HG03280 (cell line): ENCODE data around the gene FRYL.

Experiments used
- ATAC-seq: cut with Tn5 transposase; IDR thresholded peaks from one replicate; pipeline ENCODE4 v1.9.1; 2021; ENCODE audit warnings: mild to moderate bottlenecking, moderate library complexity; ENCODE audit not compliant: unreplicated experiment

FRYL gene

DNA sequence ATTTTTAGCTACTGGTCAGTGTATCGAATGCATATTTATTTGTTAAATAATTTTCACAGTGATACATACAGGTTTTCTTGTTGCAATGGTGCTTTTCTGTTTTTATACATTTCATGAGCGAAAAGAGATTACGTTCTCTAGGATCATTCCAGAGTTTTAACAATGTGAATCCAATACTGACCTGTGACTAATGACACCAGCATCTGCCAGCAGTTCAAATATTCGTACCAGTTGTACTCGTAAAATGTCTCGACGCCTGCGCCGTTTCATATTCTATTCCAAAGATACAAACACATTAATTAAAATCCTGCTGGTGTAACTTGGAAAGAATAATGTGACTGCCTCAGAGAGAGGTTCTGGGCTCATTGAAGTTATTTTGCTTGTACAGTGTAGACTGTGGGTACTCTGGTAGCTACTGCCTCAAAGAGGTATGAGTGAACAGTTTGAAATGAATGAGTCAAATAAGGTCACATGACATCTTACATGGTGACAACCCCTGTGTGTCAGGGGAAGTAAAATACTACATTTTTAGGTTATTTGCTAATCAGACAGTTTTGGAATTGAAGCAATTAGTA, 209.3 kb downstream of the FRYL start:
- ATAC-seq = no peak

DNA sequence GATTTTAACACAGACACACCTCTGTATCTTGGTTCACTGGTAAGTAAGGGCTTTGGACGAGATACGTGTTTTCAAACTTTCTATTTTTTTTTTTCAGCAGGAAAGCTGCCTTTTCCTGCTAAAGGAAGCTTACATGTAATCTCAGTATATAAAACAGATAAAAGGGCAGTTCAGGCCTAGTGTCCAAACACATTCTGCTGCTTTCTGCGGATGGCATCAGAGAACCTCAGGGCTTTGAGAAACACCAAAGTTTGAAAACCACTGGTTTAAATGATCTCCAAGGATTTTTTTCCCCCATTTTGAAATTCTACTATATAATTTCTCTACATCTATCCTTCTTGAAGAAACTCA, 214.1 kb downstream of the FRYL start:
- ATAC-seq = no peak

DNA sequence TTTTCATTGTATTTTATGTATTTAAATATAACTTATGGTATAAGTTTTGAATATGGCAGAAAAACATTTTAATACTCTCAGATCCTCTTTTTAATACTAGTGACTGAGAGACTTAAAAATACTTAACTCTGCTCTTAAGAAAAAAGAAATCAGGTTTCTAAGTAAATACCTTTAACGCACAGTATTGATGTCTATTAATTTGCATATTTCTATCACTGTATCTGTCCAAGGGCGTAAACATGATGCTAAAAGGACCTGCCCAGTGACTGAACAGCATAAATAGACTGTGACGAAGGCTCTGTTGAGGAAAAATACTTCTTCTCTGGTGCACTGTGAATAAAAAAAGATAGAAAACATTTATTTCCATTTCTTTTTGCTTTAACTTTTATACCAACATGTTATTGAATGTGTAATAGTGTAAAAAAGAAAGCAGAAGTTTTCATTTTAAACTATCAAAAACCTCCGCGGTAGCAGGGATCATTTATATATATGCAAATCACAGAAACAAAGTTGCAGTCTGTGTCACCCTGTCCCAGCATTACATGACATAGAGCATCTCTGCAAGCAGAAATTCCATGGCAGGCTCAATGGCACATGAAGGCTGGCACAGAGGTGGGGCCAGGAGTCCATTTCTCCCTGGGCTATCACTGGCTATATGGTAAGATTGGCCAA, 214.6 kb downstream of the FRYL start:
- ATAC-seq = no peak

DNA sequence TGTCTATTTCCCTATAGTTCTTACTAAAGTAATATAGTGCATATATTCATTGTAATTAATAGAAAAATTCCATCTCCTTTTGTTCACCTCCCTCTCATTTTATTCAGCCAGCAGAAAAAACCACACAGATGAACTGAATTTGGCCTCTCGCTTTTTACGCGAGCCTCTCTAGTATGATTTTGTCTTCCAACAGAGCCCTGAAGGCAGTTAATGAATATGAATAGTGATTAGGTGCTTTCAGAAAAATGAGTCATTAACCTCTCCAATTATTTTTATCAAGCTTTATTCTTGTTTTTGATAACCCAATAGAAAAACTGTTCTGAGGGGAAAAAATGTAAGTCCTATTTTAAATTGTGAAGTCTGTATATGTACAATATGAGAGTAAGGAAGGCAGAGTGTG, 215.9 kb downstream of the FRYL start:
- no peak for ATAC-seq

DNA sequence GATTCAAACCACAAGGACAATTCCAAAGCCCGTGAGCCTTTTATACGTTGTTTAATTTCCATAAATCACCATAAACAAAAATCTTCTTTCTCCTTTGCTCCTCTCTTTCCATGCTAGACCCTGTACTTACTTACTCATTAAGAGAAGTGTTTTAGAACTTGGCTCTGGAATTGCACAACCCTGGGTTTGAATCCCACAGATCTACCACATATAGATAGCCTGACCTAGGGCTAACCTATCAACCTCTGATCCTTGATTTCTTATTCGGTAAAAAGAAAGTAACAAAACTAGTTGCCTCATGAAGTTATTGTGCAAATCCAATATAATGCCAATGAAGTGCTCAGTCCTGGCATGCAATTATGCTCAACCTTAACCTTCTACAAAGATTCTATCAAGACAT, 221.3 kb downstream of the FRYL start:
- ATAC-seq = no peak

DNA sequence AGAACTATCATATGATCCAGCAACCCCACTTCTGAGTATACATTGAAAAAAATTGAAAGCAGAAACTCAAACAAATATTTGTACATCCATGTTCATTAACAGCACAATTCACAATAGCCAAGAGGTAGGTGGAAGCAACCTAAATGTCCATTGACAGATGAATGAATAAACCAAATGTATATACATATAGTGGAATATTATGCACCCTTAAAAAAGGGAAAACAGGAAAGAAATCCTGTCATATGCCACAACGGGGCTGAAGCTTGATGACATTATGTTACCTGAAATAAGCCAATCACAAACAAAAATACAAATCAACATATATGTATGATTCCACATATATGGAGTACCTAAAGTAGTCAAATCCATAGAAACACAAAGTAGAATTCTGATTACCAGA, 222.1 kb downstream of the FRYL start:
- ATAC-seq = no peak

DNA sequence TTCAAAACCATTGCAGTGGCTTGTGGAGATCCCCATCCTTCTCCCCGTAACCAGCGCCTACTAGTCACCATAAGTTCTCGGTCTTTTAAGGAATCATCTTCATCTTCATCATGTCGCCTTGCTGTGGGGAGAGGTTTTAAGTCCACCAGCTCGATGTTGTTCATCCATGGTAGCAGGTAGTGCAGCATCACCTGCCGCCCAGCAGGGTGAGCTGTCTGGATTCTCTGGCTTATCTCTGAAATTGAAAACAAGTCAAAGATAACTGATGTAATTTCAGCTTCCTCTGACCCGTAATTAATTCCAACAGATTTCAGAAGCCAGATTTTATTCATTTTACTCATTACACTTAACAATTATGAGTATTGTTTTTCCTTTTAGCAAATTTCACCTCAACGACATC, 222.6 kb downstream of the FRYL start:
- ATAC-seq = no peak

DNA sequence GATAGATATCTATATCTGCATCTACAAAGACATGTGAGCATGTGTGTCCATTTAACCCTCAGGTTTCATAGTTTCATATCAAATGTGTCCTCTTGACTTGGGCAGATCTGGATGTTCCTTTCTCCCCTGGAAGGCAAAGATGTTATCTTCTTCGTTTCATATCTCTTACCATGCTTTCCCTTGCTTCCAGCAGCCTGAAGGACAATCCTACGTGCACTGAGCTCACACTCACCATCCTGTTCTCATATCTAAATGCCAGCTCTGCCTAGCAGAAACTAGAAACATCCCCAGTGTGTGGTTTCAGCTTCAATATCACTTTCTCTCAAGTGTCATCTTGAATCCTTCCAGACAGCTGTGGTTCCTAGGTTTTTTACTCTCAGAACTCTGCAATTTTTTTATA, 223.8 kb downstream of the FRYL start:
- ATAC-seq = no peak

DNA sequence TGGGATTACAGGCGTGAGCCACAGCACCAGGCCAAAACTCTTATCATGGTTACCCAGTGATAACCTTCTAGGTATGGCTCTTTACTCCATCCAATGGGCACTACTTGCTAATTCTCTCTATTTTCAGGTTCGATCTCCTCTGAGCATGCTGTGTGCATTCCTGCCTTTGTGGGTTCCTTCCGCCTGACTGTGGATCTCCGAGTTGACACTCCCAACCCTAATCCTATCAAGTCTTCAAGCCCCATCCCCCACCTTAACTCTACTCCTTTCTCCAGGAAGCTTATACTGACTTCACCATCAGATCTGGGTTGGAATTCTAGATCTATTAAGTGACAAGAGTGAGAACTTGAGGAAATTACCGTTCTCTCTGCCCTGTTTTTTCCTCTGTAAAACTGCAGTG, 225.5 kb downstream of the FRYL start:
- no peak for ATAC-seq

DNA sequence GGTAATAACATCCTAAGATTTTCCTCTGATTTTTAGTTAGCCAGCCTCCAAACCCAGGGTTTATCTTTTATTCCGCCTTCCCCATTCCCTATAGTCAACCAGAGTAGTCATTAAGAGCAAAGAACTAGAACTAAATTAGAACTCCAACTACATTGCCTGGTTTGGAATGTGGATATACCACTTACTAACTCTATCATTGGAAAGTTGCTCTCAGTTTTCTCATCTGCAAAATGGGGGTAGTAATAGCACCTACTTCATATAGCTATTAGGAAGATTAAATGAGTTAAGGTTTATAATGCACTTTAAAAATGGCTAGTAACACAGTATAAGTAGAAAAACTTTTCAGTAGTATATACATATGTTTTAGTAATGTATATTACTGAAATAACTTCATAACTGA, 226.4 kb downstream of the FRYL start:
- no peak for ATAC-seq

DNA sequence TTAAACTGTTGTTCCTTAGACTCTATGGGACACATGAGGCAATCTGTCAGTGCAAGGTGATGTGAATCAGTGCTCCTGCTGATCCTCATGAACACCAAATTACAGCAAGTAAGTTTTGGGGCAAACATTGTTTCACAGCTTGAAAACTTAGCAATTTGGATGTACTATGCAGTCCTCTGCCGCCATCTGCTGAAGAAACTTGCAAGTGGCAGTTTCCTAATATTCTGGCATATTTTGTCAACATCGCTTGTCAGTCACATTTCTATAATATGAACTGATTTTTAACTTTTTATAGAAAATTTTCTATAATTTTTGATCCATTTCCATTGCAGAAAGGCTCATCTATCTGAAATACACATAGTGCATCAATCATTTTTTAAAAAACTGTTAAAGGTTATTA, 233.7 kb downstream of the FRYL start:
- no peak for ATAC-seq

DNA sequence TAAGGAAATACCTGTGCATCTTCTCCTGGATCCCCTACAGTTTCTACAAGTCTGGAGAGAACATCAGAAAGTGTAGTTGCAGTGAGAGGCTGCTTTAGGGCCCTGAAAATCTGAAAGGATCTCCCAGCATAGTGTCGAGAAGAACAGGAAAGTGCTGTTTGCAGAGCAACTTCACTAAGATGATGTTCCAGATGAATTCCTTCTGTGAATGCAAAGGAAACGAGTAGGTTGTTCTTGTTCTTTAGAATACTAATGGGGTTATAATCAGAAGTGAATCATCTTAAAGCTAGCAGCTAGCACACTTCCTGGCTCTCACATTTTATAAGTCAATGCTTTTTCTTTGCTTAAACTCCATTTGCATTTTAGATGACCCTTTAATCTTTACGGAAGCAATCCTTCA, 236.3 kb downstream of the FRYL start:
- no peak for ATAC-seq

DNA sequence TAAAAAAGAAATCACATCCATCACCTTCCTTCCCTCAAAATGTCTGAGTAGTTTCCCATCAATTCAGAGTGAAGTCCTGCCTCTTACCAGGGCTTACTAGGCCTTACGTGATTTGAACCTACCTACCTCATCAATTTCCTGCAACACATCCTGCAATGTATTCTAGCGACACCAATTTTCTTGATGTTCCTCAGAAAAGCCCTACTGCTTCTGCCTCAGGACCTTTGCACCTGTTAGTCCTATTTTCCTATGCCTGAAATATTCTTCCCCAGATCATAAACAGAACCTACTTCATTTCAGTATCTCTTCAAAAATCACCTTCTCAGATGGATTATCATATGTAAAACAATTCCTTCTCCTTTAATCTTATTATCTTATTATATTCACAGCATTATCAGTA, 237.2 kb downstream of the FRYL start:
- no peak for ATAC-seq

DNA sequence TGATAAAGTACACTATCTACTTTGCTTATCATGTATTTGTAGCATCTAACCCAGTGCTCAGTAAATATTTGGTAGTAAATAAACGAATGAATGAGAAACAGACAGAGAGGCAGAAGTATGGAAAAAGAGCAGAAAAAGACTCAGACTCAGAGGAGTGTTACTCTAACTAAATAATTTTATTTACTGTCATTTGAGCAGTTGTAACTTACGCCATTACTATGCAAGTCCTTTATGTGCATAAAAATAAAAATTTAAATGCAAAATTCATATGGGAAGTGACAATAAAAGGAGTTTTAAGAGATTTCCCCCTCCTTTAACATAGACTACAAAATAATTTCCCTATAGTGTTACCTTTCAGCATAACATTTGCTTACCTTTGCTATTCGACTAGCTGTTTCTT, 240.5 kb downstream of the FRYL start:
- ATAC-seq = no peak

DNA sequence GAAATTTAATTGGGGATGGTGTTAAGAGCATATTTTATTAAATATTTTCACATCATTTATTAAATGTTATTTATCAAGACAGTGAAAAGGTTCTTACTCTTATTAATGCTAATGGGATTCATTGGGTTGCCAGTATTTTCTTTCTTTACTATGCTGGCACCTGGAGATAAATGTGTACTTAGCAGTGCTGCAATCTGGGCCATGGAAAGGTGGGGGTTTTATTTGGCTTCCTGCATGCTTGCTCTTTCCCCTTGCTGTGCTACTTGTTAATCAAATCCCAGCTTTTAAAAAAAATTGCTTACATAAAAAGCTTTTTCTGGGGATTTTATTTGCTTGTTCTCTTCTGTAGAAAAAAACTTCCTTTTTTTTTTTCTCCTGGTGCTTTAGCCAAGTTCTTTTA, 241.7 kb downstream of the FRYL start:
- ATAC-seq = no peak

DNA sequence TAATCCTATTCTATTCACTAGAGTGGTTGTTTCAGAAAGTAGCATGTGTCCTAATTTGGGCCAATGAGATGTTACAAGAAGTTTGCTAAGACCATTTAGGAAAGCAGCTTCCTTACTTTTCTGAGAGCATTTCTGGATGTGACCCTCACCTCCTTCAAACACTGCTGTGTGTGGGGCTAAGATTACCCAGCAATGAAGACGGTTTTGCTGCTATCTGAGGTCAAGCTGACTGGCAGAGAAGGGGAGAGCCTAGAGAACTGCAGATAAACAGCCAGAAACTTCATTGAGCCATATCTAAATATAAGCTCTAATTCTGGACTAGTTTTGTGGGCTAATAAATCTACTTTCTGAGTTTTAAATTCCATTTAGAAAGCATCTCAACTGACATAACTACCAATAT, 253.7 kb downstream of the FRYL start:
- ATAC-seq = no peak

DNA sequence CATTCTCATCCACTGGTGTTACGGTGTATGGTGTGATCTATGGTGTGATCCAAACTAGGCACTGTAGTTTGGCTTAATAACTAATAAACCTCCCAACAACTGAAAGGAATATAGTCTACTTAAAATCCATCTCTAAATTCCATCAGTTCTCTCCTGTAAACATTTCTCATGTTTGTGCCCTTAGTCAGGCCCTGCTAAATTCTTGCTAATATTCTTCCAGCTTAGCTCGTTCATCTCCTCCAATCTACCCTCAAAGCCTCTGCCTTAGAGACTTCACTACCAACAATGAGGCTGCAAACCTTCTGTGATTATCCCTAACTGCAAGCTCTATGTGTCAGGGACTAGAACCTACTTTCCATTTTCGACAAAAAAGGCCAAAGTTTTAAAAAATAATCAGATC, 261.9 kb downstream of the FRYL start:
- no peak for ATAC-seq

DNA sequence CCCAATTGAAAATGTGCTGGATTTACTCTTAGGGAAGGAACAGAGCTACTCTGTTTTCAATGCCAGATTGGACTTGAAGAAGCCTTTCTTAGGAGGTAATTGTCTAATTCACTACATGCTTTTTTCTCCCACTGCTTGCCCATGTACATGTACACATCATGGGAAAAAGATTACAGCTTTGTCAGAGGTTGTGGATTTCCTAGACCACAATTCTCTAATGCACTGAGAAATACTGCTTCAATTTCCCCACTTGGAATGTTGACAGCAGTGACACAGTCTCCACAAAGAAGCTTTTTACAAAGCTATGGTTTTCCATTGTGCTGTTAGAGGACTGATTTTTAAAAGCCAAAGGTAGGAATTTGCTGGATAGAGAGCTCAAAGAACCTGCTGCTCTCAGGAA, 270.5 kb downstream of the FRYL start:
- ATAC-seq = no peak

DNA sequence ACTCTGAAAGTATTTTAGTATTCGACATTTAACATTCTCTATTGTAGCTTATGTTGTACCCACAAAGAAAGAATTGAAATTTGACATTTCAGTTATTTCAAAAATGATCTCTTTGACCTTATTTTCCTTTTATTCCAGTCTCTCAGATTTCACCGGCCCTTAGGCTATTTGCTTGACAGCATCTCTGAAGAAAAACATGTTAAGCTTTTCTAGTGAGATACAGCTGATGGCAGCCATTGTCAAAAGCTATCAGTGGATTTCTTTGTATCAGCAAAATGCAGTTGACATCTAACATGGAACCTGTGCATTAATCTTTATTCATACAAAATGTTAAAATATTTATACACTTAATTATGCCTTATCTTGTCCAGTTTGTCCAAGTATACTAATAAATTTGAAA, 273.4 kb downstream of the FRYL start:
- ATAC-seq = no peak

DNA sequence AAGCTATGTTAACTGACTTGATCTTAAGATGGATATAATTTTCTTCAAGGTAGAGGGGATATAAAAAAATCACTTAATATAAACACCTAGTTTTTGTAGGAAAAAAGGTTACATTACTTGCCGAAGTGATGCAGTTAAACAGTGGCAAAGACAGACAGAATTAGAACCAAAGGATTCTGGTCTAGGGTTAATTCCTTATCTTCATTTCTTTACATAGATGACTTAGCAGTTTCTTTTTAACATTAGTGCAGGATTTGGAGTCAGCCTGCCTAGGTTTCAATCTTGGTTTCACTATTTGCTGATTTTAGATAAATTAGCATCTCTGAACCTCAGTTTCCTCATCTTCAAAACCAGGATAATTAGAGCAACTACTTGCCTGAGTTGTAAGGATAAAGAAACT, 275.7 kb downstream of the FRYL start:
- ATAC-seq = no peak

DNA sequence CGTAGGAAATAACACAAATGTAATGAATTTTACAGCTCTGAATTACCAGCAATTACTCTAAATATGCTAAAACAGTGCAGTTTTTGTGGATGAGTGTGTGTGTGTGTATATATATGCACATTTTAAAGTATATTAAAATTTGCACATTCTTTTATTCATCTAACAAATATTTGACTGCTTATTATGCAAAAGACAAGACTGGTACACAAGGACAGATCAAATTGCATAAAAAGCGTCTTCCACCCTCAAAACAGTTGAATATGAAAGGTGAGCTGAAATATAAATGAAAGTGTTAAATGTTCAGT, 276.1 kb downstream of the FRYL start:
- no peak for ATAC-seq

DNA sequence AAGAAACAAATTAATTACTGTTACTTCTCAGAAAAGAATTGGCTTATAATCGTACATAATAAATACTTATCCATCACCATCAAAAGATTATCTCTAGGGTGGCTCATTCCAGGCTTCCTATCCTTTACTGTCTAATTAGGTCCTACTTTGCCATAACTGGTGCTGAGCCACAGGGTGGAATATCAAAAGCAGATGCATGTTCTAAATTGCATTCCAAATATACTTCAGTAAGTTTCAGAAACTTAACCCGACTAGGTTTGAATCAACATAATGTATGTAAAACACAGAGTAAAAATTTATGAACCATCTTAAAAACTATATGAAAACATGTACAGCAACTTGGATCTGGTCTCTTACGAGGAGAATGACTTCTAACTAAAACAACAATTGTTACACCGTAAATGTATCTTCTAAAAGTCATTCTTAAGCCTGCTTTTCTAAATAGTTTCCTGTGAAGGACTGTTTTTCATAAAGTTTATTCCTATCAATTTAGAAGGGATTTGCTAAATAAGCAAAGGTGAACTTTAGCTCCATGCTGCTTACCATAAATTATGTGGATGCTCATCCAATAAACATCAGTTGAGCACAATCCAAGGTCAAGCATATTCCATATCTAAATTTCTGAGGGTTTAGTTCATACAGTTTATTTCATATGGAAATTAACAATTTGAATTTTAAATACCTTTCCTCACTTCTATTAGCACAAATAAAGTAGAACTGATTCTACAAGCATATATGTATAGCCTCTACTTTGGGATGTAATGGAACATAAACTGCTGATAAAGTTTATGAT, 276.6 kb downstream of the FRYL start:
- ATAC-seq = no peak

DNA sequence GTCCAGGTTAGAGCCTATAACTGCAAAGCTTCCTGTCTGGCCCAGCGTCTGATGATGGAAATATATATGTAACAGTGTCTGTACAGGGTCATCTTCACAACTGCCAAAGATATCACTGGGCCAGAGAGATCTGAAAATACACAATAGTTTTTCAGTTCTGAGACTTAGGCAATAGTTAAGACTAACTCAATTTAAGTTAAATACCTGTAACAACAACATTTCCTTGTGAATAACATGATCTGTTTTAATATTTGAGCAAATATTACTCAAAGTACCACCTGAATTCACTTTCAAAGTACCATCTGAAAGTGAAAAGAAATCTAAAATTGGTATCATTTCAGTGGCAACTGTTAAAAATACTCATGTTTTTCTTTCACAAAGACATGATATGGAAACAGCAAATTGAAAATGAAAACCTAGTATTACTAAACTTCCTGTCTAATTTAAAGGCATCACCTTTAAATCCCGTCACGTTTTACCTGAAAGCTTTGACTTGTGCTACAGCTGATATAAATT, 280.5 kb downstream of the FRYL start:
- peak; percentile 73 for ATAC-seq
